Measurements from ENCODE around the gene LY6G5C. TPM values are rescaled to one million over a fixed set of nuclear protein-coding genes. Genes with fewer than 3 reads are reported as not detected.

LY6G5C gene
- total and polyA plus RNA-seq, 2 of the 13 experiments (the other 11 are each of a cell fraction or from before 2014, with no cell fraction given), result 0.33 to 0.55 TPM

GRCh38 chr6:31702819-31703716 lies 22.2 kb upstream of the LY6G5C start, which contains the start of gene ABHD16A (continued):
- TF ChIP-seq ZBTB39 (CRISPR knock-in tag; IDR thresholded peaks at IDR 0.05) (0 out of 2 replicates have a peak, but pooled peaks have one; percentile 44), ZNF564 (CRISPR knock-in tag; IDR thresholded peaks at IDR 0.05) (peak; percentile 70; the same call in 1 of the 2 replicates), ZNF883 (CRISPR knock-in tag; IDR thresholded peaks at IDR 0.05; ENCODE audit: not compliant biosample characterization) (no peak), THYN1 (CRISPR knock-in tag; IDR thresholded peaks at IDR 0.05; ENCODE audit: borderline replicate concordance, low read depth) (no peak), PBX2 (CRISPR knock-in tag; IDR thresholded peaks at IDR 0.05) (no peak), KDM1A (CRISPR knock-in tag; IDR thresholded peaks at IDR 0.05) (no peak), UBTF (CRISPR knock-in tag; IDR thresholded peaks at IDR 0.05) (peak; percentile 60), ZNF446 (CRISPR knock-in tag; IDR thresholded peaks at IDR 0.05) (no peak), ZNF746 (CRISPR knock-in tag; IDR thresholded peaks at IDR 0.05) (peak; percentile 60; the same call in 1 of the 2 replicates), HNF4A (CRISPR knock-in tag; IDR thresholded peaks at IDR 0.05) (peak; percentile 69), NR1H2 (CRISPR knock-in tag; IDR thresholded peaks at IDR 0.05; ENCODE audit: borderline replicate concordance, low read depth) (no peak), SKI (IDR thresholded peaks at IDR 0.05; ENCODE audit: partially characterized antibody) (no peak), ZNF556 (CRISPR knock-in tag; IDR thresholded peaks at IDR 0.05; ENCODE audit: borderline replicate concordance) (peak; percentile 94), ZBTB25 (CRISPR knock-in tag; IDR thresholded peaks at IDR 0.05) (peak; percentile 96), ATF1 (CRISPR knock-in tag; IDR thresholded peaks at IDR 0.05) (peak; percentile 87), FOXC1 (CRISPR knock-in tag; IDR thresholded peaks at IDR 0.05; ENCODE audit: borderline replicate concordance) (0 out of 2 replicates have a peak, but pooled peaks have one; percentile 69), CHD4 (IDR thresholded peaks at IDR 0.05; ENCODE audit: borderline replicate concordance, low read length) (no peak), DR1 (CRISPR knock-in tag; IDR thresholded peaks at IDR 0.05) (no peak; the same call in 1 of the 2 replicates), ATAD3A (CRISPR knock-in tag; IDR thresholded peaks at IDR 0.05) (no peak), MYC (CRISPR knock-in tag; IDR thresholded peaks at IDR 0.05; ENCODE audit: borderline replicate concordance) (no peak; the same call in 1 of the 2 replicates), SMARCC2 (IDR thresholded peaks at IDR 0.05) (no peak), FOXJ3 (CRISPR knock-in tag; IDR thresholded peaks at IDR 0.05; ENCODE audit: borderline replicate concordance) (no peak; the same call in 1 of the 2 replicates), ZNF816 (CRISPR knock-in tag; IDR thresholded peaks at IDR 0.05; ENCODE audit: borderline replicate concordance) (peak; percentile 76)
